ENCODE data around the gene PLK1.

GRCh38 chr16:23678430-23679273, at the start of gene PLK1:
- TF ChIP-seq EZH2 (IDR thresholded peaks at IDR 0.05; ENCODE audit: insufficient read depth, poor library complexity, severe bottlenecking), result no peak
- TF ChIP-seq EZH2phosphoT487 (IDR thresholded peaks at IDR 0.05; ENCODE audit: insufficient read depth, low read depth), result no peak

All from GM23248 (cell line).